NCI-H774 (cell line): ENCODE results near the gene KLRC4.
"Not testable (repeated sequence)": the region's sequence is repeated elsewhere in the genome, so short reads cannot be mapped to it uniquely, and the experiment has no call there.

Source experiments
- DNase-seq: peaks from one replicate; lab custom pipeline; 2025; lab: John Stamatoyannopoulos, UW

KLRC4 gene, protein sequence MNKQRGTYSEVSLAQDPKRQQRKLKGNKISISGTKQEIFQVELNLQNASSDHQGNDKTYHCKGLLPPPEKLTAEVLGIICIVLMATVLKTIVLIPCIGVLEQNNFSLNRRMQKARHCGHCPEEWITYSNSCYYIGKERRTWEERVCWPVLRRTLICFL

DNA sequence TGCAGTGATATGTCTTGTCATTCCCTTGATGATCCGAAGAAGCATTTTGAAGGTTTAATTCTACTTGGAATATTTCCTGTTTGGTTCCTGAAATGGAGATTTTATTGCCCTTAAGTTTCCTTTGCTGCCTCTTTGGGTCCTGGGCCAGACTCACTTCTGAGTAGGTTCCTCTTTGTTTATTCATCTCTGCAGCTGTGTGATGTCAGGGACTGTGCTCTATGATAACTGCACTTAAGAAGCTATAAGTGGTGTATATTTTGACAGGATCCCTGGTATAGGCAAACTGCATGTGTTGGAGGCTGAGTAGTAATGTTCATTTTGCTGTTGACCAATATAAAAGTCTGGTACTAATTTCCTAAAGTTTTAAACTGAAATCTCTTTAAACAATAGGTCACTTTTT is at the start of gene KLRC4:
TSS of gene KLRC4 (minus strand) at position 366 of the 400 bp plus-strand sequence. CDS start at position 184, 182 bp downstream.
- DNase-seq: no peak

DNA sequence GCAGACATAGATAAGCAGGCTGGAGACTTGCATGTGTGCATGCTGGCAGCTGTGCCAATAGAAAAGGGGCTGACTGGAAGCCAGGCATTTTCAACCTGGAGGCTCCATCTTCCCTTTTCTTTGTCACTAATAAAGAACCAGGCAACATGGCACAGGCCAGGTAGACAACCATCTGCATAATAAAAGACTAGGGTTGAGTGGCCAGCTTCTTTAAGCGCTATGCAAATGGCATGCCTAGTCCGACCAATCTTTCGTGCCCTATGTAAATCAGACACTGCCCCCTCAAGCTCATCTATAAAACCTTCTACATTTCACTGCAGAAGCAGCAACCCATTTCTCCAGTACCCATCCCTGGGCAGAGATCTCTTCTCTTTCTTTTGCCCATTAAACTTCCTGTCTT is 48.2 kb upstream of the KLRC4 start:
- DNase-seq: no peak

DNA sequence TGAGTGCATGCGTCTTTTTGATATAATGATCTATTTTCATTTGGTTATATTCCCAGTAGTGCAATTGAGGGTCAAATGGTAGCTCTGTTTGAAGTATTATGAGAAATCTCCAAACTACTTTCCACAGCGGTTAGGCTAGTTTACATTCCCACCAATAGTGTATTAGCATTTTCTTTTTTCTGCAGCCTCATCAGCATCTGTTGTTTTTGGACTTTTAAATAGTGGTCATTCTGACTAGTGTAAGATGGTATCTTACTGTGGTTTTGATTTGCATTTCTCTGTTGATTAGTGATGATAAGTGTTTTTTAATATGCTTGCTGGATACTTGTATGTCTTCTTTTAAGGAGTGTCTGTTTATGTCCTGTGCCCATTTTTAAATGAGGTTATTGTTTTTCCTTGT is 47.3 kb upstream of the KLRC4 start:
- no peak for DNase-seq

DNA sequence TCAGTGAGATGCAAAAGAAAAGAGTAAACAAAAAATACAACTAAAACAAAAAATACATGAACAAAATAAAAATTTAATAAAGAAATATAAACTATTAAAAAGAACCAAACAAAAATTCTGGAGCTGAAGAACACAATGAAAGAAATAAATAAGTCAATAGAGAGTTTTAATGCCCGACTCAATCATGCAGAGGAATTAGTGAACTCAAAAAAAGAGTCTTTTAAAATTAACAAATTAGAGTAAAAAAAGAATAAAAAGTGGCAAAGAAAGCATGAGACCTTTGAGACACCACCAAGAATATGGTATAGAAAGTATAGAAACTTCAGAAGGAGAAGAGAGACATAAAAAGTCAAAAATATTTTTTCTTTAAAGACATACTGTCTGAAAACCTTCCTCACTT is 46.2 kb upstream of the KLRC4 start:
- DNase-seq: no peak

DNA sequence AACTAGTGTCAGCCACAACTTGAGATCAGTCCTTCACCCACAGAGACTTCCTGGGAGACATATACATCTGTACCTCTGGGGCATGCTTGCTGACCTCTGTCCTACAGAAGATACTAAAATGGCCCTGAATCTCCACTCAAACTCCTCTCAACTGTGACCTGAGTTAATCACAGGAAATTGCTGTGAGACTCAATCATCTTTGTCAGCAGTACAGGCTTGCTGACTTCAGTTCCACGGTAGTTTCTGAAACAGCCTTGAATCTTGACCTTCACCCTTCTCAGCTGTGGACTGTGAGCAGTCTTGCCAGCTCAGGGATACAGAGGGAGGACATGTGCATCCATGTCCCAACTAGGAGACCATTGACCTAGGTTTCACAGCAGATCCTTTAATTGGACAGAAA is 45.0 kb upstream of the KLRC4 start:
- no peak for DNase-seq

DNA sequence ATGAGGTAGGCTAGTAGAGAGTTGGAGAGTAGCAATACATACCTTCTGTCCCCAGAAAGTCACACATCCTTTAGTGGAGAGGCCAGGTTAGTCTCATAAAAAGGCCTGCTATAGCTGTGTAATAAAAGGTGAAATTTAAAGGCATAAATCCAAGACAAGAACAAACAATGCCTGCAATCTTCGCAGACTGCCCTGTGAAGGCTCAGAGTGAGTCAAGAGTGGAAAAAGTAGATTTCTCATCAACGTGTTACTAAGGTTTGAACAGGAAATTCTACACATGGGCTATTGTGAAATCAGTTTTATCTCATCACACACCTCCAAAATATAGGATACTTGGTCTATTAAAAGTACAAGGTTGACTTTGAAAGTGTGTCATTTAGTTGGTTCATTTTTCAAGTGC is 43.6 kb upstream of the KLRC4 start, which contains the start of gene KLRC1:
TSS of gene KLRC1 (minus strand) at position 222 of the 400 bp plus-strand sequence. CDS start 2,221 bp downstream, outside the sequence.
- DNase-seq: no peak

DNA sequence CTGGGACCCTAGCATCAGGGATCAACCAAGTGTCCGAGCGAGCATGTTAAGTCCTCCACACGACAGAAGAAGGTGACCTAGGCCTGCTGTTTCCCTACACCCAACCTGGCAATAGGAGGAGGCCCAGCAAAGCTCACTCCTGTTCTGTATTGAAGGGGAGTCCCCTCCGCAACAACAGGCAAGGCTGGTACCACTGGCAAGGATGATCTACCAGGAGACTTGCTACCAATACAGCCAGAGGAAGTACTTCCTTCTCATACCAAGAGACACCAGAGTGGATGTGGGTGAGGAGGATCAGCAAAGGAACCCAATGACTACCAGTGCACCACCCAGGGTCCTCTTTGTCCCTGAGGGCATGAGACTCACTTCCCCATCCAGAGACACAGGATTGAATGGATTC is 38.7 kb upstream of the KLRC4 start:
- no peak for DNase-seq

DNA sequence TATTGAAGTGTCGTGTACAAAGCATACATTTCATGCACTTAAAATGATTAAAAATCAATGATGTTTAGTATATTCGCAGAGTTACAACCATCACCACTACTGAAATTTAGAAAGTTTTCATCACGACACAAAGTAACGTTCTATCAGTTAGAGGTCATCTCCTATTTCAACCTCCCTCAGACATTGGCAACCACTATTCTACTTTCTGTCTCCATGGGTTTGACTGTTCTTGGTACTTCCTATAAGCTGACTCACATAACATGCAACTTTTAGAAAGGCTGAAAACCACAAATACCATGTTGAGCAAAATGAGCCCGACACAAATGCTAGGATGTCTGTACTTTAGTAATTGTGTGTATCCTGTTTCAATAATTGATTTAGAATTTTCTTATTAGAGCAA is 36.5 kb upstream of the KLRC4 start:
- DNase-seq: not testable (repeated sequence)

DNA sequence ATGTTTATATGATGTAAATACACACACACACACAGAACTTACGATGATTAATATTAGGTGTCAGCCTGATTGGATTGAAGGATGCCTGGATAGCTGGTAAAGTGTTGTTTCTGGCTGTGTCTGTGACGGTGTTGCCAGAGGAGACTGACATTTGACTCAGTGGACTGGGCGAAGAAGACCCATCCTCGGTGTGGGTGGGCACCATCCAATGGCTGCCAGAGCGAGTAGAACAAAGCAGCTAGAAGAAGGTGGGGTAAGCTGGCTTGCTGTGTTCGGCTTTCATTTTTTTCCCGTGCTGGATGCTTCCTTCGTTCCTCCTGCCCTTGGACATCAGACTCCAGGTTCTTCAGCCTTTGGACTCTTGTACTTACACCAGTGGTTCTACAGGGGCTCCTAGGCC is 31.6 kb upstream of the KLRC4 start:
- DNase-seq: not testable (repeated sequence)

DNA sequence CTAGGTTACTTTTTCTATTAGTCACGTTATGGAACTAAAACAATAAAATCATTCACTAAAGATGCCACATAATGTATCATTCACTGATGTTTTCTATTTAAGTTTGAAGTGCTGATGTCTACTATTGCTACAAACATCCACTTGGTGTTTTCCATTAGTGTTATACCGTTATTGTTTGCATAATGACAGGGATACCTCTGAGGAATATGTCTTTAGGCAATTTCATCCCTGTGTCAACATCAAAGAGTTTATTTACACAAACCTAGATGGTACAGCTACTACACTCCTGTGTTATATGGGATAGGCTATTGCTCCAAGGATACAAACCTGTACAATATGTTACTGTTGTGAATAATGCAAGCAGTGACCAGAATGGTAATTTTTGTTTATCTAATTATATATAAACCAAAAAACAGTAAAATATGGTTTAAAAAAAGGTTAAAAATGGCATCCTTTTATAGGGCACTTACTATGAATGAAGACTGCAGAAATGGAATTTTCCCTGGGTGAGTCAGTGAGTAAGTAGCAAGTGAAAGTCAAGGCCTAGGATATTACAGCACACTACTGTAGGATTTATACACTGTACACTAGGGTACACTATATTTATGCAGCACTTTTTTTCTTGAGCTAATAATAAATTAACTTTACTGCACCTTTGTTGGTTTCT is 30.2 kb upstream of the KLRC4 start:
- DNase-seq: not testable (repeated sequence)

DNA sequence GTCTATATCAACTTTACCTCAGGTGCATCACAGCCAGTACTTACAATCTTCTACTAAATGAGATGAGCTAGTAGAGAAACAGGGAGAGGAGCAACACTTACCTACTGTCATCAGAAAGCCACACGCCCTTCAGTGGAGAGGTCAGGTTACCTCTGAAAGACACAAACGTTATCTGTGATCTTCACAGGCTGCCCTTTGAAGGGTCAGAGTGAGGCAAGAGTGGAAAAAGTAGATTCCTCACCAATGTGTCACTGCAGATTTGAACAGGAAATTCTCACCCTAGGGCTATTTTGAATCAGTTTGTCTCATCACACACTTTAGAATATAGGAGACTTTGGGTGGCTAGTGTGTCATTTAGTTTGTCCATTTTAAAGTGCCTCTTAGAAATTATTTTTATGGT is 28.0 kb upstream of the KLRC4 start:
- not testable (repeated sequence) for DNase-seq

DNA sequence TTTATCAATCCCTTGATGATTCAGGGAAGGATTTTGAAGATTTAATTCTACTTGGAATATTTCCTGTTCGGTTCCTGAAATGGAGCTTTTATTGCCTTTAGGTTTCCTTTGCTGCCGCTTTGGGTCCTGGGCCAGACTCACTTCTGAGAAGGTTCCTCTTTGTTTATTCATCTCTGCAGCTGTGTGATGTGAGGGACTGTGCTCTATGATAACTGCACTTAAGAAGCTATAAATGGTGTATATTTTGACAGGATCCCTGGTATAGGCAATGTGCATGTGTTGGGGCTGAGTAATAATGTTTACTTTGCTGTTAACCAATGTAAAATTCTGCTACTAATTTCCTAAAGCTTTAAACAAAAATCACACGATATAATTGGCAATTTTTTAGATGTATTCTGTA is 26.3 kb upstream of the KLRC4 start, which contains the start of gene KLRC2:
TSS of gene KLRC2 (minus strand) at position 195 of the 400 bp plus-strand sequence. CDS start at position 171, 24 bp downstream.
- not testable (repeated sequence) for DNase-seq

DNA sequence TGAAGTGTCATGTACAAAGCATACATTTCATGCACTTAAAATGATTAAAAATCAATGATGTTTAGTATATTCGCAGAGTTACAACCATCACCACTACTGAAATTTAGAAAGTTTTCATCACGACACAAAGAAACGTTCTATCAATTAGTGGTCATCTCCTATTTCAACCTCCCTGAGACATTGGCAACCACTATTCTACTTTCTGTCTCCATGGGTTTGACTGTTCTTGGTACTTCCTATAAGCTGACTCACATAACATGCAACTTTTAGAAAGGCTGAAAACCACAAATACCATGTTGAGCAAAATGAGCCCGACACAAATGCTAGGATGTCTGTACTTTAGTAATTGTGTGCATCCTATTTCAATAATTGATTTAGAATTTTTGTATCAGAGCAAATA is 21.1 kb upstream of the KLRC4 start:
- DNase-seq: not testable (repeated sequence)

DNA sequence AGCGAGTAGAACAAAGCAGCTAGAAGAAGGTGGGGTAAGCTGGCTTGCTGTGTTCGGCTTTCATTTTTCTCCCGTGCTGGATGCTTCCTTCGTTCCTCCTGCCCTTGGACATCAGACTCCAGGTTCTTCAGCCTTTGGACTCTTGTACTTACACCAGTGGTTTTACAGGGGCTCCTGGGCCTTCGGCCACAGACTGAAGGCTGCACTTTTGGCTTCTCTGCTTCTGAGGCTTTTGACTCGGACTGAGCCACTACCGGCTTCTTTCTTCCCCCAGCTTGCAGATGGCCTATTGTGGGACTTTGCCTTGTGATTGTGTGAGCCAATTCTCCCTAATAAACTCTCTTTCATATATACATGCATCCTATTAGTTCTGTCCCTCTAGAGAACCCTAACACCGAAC is 16.4 kb upstream of the KLRC4 start:
- DNase-seq: not testable (repeated sequence)

DNA sequence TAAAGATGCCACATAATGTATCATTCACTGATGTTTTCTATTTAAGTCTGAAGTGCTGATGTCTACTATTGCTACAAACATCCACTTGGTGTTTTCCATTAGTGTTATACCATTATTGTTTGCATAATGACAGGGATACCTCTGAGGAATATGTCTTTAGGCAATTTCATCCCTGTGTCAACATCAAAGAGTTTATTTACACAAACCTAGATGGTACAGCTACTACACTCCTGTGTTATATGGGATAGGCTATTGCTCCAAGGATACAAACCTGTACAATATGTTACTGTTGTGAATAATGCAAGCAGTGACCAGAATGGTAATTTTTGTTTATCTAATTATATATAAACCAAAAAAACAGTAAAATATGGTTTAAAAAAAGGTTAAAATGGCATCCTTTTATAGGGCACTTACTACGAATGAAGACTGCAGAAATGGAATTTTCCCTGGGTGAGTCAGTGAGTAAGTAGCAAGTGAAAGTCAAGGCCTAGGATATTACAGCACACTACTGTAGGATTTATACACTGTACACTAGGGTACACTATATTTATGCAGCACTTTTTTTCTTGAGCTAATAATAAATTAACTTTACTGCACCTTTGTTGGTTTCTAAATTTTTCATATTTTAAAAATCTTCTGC is 14.8 kb upstream of the KLRC4 start:
- DNase-seq: not testable (repeated sequence)

DNA sequence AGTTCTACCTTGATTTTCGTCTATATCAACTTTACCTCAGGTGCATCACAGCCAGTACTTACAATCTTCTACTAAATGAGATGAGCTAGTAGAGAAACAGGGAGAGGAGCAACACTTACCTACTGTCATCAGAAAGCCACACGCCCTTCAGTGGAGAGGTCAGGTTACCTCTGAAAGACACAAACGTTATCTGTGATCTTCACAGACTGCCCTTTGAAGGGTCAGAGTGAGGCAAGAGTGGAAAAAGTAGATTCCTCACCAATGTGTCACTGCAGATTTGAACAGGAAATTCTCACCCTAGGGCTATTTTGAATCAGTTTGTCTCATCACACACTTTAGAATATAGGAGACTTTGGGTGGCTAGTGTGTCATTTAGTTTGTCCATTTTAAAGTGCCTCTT is 12.6 kb upstream of the KLRC4 start:
- DNase-seq: not testable (repeated sequence)

DNA sequence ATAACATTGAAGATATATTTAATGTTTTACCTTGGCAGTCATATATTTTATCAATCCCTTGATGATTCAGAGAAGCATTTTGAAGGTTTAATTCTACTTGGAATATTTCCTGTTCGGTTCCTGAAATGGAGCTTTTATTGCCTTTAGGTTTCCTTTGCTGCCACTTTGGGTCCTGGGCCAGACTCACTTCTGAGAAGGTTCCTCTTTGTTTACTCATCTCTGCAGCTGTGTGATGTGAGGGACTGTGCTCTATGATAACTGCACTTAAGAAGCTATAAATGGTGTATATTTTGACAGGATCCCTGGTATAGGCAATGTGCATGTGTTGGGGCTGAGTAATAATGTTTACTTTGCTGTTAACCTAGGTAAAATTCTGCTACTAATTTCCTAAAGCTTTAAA is 10.8 kb upstream of the KLRC4 start, which contains the start of gene KLRC3:
TSS of gene KLRC3 (minus strand) at position 262 of the 400 bp plus-strand sequence. CDS start at position 217, 45 bp downstream.
- DNase-seq: not testable (repeated sequence)

DNA sequence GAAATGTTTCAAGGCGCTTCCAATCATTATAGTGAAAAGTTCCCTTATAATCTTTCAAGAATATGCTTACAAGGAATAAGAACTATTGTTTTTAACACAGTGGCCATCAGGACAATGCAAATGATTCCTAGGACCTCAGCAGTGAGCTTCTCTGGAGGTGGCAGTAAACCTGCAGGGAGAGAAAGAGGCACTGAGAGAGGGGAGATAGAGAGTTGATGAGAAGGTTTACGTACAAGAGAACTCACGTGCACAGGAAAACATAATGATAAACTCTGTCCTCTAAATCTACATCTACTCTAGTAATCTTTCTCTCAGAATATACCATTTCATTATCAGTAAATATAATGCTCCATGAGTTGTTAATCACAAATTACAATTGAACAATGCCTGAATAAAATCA is 715 bp downstream of the KLRC4 start:
- no peak for DNase-seq

DNA sequence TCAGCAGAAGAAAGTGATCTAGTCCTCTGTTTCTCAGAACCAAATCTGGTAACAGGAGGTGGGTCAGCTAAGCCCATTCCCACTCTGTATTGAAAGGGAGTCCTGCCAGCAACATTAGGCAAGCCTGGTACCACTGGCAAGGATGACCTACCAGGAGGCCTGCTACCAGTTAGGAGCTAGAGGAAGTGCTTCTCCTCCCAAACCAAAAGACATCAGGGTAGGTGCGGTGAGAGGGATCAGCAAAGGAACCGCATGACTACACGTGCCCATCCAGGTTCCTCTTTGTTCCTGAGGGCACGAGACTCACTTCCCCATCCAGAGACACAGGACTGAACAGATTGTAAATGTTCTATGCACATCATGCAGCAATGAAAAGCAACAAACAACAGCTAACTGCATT is 2.8 kb downstream of the KLRC4 start:
- no peak for DNase-seq

DNA sequence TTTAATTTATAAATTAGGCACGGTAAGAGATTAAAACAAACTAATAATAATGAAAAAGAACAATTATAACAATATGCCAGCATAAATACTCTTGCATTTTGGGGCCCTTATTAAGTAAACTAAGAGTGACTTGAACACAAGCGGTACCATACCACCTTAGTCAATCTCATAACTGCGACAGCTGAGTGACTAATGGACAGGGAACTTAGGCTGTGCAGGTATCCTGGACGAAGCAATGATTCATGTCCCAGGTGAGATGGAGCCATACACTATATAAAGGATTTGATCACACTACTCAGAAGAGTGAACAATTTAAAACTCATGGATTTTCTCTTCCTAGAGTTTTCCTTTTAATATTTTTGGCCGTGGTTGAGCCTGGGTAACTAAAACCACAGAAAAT is 4.3 kb downstream of the KLRC4 start:
- DNase-seq: no peak

DNA sequence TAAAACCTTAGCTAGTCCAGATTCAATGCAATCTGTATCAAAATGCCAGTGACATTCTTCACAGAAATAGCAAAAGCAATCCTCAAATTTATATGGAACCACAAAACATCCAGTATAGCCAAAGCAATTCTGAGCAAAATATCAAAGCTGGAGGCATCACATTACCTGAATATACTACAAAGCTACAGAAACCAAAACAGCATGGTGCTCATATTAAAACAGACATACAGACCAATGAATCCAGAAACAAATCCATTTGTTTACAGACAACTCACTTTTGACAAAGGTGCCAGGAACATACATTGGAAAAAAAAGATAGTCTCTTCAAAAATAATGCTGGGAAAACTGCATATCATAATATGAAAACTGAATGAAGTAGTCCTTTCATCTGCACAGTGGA is 4.8 kb downstream of the KLRC4 start:
- no peak for DNase-seq

DNA sequence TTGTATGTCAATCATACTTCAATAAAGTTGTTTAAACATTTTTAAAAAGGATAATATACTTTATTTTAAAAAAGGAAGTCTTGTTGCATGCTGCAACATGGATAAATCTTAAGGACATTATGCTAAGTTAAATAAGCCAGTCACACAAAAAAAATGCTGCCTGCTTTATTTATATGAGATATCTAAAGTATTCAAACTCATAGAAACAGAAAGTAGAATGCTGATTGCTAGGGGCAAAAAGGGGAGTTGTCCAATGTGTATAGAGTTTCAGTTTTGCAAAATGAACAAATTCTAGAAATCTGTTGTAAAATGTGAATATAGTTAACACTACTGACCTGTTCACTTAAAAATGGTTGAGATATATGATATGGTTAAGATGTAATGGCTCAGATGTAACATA is 8.7 kb downstream of the KLRC4 start:
- no peak for DNase-seq

DNA sequence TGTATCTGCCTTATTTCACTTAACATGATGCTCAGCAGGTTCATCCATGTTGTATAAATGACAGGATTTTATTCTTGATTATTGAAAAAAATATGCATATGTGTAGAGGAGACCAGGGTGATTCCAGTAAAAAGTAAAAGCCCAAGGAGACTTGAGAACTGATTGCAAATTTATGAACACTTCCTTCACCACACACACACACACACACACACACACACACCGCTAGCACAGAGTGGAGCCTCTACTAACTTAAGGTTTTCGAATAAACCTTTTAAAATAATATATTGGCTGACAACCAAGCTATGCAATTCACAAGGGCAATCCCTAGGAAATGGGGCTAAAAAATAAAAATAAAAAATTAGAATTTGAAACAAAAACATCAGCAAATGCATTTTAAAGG is 11.4 kb downstream of the KLRC4 start:
- no peak for DNase-seq
